ENCODE results near the gene SLC4A4.
"Not testable (repeated sequence)": the region's sequence is repeated elsewhere in the genome, so short reads cannot be mapped to it uniquely, and the experiment has no call there.

The SLC4A4 gene

DNA sequence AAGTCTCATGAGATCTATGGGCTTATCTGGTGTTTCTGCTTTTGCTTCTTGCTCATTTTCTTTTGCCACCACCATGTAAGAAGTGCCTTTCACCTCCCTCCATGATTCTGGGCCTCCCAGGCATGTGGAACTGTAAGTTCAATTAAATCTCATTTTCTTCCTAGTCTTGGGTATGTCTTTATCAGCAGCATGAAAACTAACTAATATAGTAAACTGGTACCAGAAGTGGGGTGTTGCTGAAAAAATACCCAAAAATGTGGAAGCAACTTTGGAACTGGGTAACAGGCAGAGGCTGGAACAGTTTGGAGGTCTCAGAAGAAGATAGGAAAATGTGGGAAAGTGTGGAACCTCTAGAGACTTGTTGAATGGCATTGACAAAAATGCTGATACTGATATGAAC is 70.1 kb downstream of the SLC4A4 start:
- not testable (repeated sequence) for DNase-seq (ENCODE audit: low read depth in 2 of 2)

DNA sequence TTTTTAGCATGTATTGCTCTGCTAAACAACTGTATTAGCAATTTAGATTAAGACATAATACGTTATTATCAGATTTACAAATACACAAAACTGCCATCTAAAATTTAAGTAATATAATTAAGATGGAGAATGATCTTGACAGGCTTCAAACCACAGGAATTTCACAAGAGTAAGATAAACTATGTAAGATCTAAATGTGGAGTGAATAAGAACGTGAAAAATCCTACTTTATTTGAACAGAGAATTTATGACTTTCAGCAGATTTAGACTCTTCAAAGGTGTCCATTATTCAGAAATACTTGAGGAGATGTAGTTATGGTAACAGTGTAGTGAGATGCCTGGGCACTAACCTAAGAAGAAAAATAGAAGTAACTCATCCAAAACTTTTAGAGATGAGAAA is 73.2 kb downstream of the SLC4A4 start:
- DNase-seq (ENCODE audit: low read depth in 2 of 2), result no peak

DNA sequence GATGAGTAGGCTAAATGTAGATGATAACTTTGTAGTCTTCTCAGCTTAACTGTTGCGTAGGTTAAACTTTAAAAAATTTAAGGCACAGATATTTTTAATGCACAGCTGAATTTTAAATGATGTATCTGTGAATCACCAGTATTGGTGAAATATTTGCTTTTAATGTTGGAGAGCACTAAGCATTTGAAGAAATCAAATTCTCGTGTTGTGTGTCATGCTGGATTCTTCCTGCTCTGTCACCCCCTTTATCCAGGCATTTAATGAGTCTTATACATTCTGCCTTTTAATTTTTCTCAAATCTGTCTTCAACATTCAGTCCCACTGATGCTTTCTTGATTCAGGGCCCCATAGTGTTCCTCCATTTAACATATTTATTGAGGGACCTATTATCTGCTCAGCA is 76.7 kb downstream of the SLC4A4 start:
- DNase-seq (ENCODE audit: low read depth in 2 of 2), result no peak

DNA sequence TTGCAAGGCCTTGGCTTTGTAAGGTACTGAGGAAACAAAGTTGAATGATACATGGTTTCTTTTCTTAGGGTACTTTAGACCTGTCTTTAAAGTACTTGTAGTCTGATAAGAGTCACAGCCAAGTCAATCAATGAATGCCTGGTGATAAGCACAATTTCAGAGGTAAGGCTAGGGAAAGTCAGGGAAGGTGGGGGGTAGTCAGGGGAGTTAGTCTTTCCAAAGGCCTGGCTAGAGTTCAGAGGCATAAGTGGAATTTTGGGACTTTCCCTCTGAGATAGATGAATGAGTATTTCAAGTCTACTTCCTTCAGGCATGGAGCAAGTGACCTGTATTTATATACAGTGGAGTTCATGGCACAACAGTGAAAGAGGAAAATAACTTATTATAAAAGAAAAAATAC is 78.3 kb downstream of the SLC4A4 start:
- DNase-seq (ENCODE audit: low read depth in 2 of 2), result no peak

DNA sequence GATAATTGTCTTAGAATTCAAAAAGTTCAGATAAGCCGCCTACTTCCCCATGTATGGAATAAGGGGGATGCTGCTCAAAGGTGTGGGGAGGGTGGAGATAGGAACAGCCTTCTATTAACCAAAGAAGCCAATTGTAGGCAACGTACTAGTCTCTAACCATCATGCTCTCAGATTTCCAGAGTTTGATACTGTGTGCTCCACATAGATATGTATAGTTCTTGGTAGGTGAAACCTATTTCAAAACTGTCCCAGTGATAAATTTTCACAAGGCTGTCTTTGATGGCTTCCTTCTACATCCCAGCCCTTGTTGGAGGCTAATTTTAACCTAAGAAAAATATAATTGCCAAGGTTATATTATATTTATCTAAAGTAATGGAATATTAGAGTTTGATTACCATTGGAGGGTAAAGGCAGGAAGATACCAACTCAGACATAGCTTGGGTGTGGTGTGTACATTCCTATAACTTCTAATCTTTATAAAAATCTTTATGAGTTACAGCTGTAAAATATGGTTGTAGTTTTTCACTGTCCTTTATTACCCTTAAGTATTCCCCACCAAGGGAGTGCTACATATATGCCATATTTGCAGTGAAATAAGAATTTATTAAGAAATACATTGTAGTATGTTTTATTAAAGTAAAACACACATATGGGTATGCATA is 87.7 kb downstream of the SLC4A4 start:
- no peak for DNase-seq (ENCODE audit: low read depth in 2 of 2)

DNA sequence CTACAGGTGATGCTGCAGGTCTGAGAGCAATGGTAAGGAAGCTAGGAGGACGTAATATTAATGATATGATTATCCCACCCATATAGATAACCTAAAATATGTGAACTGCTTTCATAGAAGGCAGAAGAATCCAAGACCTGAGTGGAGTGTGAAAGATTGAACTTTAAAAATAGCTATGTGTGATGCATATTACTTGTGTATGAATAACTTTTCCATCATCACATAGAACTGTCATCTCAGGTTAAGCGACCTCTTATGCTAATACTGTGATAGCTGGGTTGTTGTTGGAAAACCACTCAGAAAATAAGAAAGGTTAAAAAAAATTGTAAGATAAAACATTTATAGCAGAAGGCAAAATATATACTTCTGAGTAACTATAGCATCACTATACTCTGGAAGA is 90.3 kb downstream of the SLC4A4 start:
- no peak for DNase-seq (ENCODE audit: low read depth in 2 of 2)

DNA sequence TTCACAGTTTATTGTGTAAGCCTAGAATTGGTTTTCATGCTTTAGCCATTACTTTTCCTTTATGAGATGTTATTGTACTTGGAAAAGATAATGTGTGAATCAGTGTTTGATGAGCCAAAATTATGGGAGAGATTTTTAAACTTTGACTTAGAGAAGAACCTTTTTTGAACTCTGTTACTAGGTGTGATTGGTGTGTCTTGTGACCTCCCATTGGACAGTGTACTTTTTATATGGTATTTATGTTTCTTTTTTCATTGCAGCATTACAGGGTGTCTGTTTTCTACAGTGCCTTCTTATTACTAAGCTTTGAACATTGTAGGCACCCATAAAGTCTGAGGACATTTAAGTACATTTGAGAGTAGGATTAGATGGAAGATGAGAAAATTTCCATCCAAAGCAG is 91.1 kb downstream of the SLC4A4 start:
- DNase-seq (ENCODE audit: low read depth in 2 of 2), result no peak

DNA sequence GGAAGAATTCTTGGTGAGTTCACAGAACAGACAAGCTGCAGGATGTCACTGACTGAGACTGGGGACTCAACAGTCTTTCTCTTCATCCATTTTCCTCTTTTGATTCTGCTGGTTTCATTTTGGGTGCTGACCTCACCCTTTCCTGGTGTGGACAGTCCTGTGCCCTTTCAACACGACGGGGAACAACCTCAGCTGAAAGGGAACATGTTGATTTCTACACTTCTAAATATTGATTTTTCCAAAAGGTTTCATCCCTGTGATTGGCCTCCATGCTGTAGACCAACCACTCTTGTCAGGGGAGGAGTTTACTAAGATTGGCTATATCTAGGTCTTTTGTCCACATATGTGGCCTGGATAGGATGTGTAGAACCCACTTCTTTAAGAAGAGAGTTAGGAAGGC is 91.8 kb downstream of the SLC4A4 start:
- no peak for DNase-seq (ENCODE audit: low read depth in 2 of 2)

DNA sequence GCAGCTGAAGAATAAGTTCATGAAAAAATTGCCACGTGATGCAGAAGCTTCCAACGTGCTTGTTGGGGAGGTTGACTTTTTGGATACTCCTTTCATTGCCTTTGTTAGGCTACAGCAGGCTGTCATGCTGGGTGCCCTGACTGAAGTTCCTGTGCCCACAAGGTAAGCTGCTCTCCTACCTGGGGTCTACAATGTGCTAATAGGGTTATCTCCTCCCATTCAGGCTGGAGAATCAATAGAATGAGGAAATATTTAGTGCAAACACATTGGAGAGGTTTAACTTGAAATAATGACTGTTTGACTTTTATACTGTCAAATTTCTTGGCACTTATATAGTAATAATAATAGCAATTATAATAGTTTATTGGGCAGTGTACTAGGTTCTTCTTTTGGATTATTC is 101.8 kb downstream of the SLC4A4 start:
- no peak for DNase-seq (ENCODE audit: low read depth in 2 of 2)

DNA sequence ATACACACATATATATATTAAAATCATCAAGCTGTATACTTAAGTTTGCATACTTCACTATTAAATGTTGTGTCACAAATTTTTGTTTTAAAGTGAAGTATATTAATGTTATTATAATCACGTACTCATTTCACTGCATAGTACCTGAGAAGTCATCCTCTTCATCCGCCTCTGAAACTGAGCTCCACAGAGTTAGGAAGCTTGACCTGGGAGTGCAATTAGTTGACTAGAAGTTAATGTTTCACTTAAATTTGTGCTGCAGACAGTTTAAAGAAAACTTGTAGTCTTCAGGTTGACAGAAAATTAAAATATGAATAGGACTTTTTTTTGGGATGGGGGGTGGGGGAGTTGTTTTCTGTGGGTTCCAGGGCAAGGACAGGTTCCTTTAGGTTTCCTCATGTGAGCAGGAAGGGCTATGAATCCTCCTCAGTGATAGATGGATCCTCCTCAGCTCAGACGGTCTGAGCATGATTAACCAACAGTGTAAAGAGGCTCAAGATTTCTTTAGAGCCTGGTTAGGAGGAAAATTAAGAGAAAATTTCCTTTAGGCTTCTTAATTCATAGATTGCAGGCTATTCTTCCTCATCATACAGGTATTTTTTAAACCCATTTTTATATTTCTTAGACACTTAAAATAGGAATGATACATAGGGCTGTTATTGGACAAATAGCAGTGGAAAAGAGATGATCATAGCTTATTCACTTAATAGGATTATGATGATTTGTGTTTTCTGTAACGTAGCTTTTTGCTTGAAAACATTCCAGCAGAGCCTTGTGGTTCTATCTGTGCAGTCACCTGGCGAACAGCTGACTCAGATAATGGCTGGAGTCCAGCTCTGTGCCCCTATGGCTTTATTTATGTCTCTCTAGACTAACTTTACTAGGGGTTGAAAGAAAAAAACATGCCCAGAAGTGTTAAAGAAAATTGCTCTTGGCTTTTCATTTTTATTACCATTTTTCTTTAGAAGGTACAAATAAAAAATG is 102.7 kb downstream of the SLC4A4 start:
- DNase-seq (ENCODE audit: low read depth in 2 of 2), result no peak

DNA sequence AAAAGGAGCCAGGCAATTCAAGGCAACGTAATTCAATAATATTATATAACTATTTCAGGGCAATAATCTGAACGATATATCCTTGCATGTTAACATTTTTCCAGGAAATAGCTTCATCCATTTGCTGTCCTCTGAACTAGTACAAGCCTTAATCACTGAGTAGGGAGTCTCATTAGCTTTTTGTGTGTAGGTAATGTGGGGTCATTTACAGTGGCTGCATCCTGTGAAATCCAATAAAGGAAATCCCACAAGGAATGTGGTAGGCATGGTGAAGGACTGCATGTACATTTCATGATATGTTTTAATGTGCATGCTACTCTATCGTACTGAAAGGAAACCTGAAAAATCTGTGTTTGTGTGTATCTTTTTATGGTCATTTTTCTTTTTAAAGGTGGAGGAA is 103.5 kb downstream of the SLC4A4 start:
- DNase-seq (ENCODE audit: low read depth in 2 of 2), result no peak

DNA sequence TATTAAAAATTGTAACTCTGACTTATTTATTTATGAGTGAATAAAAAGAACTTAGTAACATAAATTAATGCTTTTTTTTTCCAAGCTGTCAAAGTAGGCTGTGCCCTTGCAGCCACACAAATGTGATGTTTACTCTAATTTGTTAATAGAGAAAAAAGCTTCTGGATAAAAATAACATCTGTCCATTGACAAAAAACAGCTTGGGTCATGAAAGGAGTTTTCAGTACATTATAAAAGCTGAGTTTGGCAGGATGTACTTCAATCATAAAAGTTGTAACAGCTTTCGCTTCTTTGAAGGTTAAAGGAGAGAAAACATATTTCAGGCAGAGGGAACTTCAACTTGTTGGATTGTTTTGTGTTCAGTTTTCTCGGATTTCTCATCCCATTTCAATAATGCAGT is 105.6 kb downstream of the SLC4A4 start:
- DNase-seq (ENCODE audit: low read depth in 2 of 2), result no peak

DNA sequence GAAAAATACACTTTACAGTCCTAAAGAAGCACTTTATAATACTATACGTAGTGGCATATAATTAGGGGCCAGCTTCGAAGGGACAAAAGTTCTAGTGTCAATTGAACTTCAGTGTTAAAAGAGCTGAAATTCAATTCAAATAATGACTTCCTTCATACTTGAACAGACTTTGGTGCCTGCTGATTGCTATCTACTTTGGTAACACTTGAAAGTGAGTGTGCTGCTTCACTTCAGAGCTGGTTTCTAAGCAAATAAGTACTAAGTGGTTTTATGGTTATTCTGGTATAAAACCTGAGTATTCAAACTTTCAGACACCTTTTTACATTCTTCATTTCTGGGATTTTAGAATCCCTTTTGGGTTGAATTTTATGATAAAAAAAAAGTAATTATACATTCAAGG is 107.0 kb downstream of the SLC4A4 start:
- no peak for DNase-seq (ENCODE audit: low read depth in 2 of 2)

DNA sequence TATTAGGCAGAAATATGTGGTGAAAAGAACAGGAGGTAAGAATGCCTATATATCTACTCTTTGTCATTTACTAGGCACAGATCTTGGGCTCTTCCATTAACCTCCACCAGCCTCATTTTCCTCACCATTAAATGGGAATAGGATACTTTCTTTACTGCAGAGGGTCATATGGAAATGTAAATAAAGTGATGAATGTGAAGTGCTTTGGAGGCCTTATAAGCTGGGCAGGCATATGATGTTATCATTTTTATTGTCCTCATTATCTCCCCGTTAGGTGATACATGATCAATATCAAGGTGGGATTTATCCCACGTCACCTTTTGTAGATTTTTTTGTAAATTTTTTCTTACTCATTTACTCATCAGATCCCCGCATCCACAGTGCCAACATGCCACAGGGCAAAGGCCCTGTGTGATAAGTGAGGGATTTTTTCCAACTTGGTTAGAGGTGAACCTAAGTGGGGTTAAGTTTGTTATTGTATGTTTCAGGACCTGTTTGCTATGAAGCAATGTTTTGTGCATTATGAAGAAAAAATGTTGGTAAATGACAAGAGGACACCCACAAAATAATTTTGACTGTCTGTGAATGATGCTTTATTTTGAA is 107.8 kb downstream of the SLC4A4 start:
- no peak for DNase-seq (ENCODE audit: low read depth in 2 of 2)

DNA sequence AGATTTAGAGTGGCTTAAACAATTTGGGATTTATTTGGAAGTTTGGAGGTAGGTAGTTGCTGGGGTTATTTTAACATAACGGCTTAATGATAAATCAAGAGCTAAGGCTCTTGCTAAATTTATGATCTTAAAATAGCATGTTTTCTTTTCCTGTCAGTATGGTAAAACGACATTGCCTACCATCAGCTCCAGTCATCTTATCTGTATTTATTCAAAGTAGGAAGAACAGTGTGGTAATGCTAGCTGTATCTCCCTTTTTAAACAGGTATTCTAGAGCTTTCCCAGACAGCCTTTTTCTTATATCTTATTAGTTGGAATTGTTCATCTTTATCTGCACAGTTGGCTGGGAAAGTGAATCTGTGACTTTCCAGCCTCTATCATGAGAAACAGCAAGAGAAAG is 110.2 kb downstream of the SLC4A4 start:
- no peak for DNase-seq (ENCODE audit: low read depth in 2 of 2)

DNA sequence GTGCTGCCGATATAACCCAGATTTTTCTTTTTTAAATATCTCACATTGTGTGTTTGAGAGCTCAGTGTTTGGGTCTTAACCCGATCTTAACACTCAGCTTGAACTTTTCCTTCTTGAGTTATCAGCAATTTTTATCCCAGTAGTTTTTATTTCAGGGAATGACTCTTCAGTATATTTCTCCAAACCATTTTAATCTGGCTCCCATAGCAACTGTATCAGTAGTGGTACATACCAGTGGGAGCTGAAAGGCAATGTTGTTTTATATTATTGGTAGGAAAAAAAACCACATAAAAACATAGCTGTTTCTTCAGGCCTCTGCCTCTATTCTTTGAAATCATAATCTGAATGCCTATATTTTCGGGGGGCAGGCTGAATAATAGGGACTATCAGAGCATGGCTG is 111.1 kb downstream of the SLC4A4 start:
- DNase-seq (ENCODE audit: low read depth in 2 of 2), result no peak

DNA sequence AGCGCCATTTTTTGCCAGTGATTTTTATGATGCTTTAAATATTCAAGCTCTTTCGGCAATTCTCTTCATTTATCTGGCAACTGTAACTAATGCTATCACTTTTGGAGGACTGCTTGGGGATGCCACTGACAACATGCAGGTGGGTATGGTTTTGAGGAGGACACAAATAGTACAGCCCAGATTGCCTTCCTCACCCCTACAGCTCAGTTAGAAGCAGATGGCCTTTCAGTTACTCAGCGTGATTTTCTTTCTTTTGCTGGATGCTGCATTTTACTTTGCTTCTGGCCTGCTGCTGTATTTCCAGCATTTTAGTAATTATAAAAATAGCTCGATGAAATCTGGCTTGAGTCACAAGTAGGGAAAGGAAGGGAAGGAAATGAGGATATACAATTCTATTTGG is 114.7 kb downstream of the SLC4A4 start:
- DNase-seq (ENCODE audit: low read depth in 2 of 2), result no peak

DNA sequence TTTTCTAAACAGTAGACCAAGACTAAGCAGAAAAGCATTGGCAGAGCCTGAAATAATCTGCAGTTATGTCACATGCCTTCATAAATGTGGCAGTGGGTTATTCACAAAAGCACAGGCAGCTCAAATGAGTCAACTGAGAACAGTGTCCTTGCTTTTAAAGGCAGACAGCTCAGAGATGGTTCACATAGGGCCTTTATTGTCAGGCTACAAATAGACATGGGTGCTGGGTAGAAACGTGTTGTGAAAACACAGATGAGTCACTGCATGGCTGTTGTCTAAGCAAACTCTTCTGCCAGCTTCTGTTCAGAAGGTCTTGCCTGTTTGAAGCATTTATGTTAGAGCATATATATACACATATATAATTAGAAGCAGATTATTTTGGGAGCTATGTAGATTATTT is 118.0 kb downstream of the SLC4A4 start:
- no peak for DNase-seq (ENCODE audit: low read depth in 2 of 2)

DNA sequence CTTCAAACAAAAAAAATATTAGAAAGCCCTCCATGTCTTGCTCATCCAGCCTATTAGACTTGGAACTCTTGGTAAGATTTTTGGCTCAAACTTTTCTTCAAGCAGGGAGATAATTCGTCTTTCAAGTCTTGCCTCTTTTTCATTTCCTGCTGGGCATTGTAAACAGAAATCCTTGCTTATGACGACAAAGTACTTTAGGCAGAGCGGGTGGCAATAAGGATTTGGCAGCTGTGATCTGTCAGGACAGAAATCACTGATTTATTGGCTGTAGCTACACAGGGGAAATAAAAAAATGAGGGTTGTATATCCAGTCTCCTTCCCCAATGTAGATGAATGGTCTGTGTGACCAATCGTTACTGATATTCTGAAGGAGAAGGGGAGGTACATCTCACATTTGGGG is 121.6 kb downstream of the SLC4A4 start:
- no peak for DNase-seq (ENCODE audit: low read depth in 2 of 2)

DNA sequence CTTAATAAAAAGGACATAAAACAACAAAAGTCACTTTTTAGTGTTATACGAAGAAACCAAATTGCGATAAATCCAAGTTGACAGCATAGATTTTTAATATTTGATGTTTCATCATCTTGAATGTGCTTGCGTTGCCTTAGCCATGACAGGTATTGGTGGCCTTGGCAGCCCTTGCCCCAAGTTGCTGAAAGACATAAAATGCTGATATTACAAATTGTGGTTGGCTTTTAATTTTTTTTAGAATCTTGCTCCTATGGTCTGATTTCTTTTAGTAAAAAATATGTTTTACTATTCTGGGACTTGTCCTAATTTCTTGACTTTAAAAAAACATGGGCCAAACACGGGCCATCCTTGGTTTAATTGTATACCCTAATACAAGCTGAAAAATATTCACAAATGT is 122.6 kb downstream of the SLC4A4 start:
- DNase-seq (ENCODE audit: low read depth in 2 of 2), result no peak

DNA sequence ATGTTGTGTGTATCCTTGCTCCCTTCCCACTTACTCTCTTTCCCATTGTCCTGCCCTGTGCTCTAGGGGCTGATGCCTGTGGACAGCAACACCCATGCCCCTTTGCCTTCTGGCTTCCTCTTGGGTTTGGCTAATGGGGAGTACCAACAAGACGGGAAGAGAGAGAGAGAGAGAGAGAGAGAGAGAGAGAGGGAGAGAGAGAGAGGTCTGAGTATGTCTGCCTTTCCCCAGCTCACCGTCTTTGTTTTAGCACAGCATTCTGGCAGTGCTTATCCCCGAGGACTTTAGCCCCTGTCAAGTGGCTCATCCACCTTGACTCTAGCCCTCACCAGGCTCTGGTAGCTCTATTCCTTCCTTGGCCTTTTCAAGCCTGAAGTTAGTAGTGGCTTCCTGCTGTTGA is 128.0 kb downstream of the SLC4A4 start:
- DNase-seq (ENCODE audit: low read depth in 2 of 2), result no peak

DNA sequence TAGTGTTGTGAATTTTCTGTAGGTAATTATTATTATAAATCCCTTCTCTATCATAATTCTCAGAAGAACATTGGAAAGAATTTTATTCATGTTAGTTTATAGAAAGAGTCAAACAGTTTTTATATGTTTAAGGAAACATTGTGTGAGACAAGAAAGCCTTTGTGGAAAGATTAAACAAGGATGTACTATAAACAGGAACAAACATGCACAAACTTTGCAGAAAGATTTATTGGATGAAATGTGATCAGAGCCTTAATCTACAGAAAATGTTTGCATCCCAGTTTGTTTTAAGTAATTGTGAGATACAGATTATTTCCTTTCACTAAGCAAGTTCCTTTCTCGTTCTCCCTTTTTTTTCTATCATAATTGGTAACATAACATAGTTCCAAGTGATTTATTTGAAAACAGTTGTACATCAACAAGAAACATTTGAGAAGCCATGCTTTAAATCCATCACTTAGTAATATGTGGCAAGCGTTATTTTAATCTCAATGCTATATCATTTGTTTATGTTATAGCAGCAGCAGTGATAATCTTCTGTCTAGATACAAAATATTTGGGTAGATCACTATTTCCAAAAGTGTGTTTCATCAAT is 129.4 kb downstream of the SLC4A4 start:
- no peak for DNase-seq (ENCODE audit: low read depth in 2 of 2)

DNA sequence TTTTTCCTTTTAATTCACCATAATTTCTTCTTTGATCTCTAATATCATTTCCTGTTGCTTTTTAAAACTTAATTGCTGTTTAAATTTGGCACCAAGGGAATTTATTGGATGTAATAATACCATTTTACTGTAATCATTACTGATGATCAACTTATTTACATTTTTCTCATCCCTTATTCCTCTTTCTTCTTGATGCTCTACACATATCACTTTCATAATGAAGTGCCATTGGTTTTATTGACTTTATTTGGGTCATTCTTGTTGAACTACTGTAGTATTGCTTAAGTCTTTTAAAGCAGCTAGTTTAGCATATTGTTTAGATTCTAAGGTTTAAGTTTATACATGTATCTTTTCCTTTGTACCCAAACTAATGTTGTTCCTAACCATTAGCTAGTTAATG is 130.7 kb downstream of the SLC4A4 start:
- no peak for DNase-seq (ENCODE audit: low read depth in 2 of 2)
